ENCODE results near the gene EPS15.
"Not testable (repeated sequence)": the region's sequence is repeated elsewhere in the genome, so short reads cannot be mapped to it uniquely, and the experiment has no call there.

EPS15 gene

GRCh38 chr1:51442616-51443015 is 76.5 kb downstream of the EPS15 start:
- no peak for DNase-seq (ENCODE audit: low read depth)
- H3K4me3 ChIP-seq (ENCODE audit: control insufficient read depth, low read depth, low read length) = no peak overlapping the region
- no peak for TF ChIP-seq CTCF (conservative IDR thresholded peaks at IDR 0.05; ENCODE audit: control insufficient read depth, insufficient read depth, low read depth, low read length)

- no peak for DNase-seq (ENCODE audit: low read depth)
- no peak overlapping the region for H3K4me3 ChIP-seq (ENCODE audit: control insufficient read depth, low read depth, low read length)
- TF ChIP-seq CTCF (conservative IDR thresholded peaks at IDR 0.05; ENCODE audit: control insufficient read depth, insufficient read depth, low read depth, low read length) = no peak
These were observed 76.9 kb downstream of the EPS15 start for GRCh38 chr1:51442198-51442597.

- DNase-seq (ENCODE audit: low read depth) = no peak
- no peak for TF ChIP-seq CTCF (conservative IDR thresholded peaks at IDR 0.05; ENCODE audit: control insufficient read depth, insufficient read depth, low read depth, low read length)
- H3K4me3 ChIP-seq (ENCODE audit: control insufficient read depth, low read depth, low read length) = no peak overlapping the region
These were observed 79.2 kb downstream of the EPS15 start for GRCh38 chr1:51439895-51440294.

GRCh38 chr1:51439053-51439452 is 80.0 kb downstream of the EPS15 start:
- H3K4me3 ChIP-seq (ENCODE audit: control insufficient read depth, low read depth, low read length) = no peak overlapping the region
- TF ChIP-seq CTCF (conservative IDR thresholded peaks at IDR 0.05; ENCODE audit: control insufficient read depth, insufficient read depth, low read depth, low read length) = no peak
- no peak for DNase-seq (ENCODE audit: low read depth)

- DNase-seq (ENCODE audit: low read depth); H3K4me3 ChIP-seq (ENCODE audit: control insufficient read depth, low read depth, low read length): not testable (repeated sequence)
These were observed 81.7 kb downstream of the EPS15 start for GRCh38 chr1:51437391-51437790.

GRCh38 chr1:51435878-51436277 is 83.2 kb downstream of the EPS15 start:
- TF ChIP-seq CTCF (conservative IDR thresholded peaks at IDR 0.05; ENCODE audit: control insufficient read depth, insufficient read depth, low read depth, low read length) = no peak
- no peak overlapping the region for H3K4me3 ChIP-seq (ENCODE audit: control insufficient read depth, low read depth, low read length)
- DNase-seq (ENCODE audit: low read depth) = no peak

GRCh38 chr1:51433972-51434510 is 85.0 kb downstream of the EPS15 start:
- TF ChIP-seq CTCF (conservative IDR thresholded peaks at IDR 0.05; ENCODE audit: control insufficient read depth, insufficient read depth, low read depth, low read length) = no peak
- no peak for DNase-seq (ENCODE audit: low read depth)

More at GRCh38 chr1:51433972-51434510, 85.0 kb downstream of the EPS15 start:
- no peak overlapping the region for H3K4me3 ChIP-seq (ENCODE audit: control insufficient read depth, low read depth, low read length)
